NCI-H446 treated with DMSO at 0.1 percent for 48 hours (cell line): ENCODE measurements around the gene NEIL3.
"Not testable (repeated sequence)": the region's sequence is repeated elsewhere in the genome, so short reads cannot be mapped to it uniquely, and the experiment has no call there.

Experiments
- DNase-seq: peaks from one replicate; lab custom pipeline; 2025; lab: John Stamatoyannopoulos, UW

The NEIL3 gene

GRCh38 chr4:177301126-177301639 is 8.5 kb upstream of the NEIL3 start:
- no peak for DNase-seq

- no peak for DNase-seq
Measured at GRCh38 chr4:177302371-177303100, 7.1 kb upstream of the NEIL3 start.

- DNase-seq = no peak
Measured at GRCh38 chr4:177304094-177304493, 5.6 kb upstream of the NEIL3 start.

DNA sequence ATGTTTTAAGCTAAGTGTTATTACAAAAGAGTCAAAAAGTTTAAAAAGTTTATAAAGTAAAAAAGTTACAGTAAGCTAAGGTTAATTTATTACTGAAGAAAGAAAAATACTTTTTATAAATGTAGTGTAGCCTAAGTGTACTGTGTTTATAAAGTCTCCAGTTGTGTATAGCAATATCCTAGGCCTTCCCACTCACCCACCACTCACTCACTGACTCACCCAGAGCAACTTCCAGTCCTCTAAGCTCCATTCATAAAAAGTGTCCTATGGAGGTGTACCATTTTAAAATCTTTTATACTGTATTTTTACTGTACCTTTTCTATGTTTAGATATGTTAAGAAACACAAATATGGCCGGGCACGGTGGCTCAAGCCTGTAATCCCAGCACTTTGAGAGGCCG is 4.8 kb upstream of the NEIL3 start:
- DNase-seq = not testable (repeated sequence)

DNA sequence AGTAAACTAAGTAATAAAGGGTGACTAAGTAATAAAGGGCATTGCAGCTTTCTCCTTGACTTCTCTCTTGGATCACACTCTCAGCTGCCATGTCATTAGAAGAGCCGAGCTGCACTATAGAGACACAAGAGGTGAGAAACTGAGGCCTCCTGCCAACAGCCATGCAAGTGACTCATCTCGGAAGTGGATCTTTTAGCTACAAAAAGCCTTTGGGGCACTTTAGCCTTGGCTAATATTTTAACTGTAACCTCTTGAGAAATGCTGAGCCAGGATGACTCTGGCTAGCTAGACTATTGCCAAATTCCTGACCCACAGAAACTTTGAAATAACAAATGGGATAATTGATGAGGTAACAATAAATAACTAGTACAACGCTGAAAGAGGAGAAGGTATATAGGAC is 1.5 kb upstream of the NEIL3 start:
- DNase-seq = no peak

- no peak for DNase-seq
Measured at GRCh38 chr4:177308847-177309521, 690 bp upstream of the NEIL3 start.

DNA sequence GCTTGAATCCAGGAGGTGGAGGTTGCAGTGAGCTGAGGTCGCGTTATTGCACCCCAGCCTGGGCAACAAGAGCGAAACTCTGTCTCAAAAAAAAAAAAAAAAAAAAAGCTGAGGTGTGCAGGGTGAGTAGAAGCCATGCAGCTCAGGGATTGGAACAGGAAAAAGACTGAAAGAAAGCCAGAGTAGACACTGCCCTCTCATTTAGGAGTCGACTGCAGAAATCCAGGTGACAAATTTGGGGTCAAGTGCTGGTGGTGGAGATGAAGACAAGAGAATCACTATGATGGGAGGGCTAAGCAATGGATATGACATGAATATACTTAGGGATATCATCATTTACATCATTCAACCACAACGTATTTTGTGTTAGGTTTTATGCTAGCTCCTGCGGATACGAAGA is 1.9 kb downstream of the NEIL3 start:
- DNase-seq = no peak

DNA sequence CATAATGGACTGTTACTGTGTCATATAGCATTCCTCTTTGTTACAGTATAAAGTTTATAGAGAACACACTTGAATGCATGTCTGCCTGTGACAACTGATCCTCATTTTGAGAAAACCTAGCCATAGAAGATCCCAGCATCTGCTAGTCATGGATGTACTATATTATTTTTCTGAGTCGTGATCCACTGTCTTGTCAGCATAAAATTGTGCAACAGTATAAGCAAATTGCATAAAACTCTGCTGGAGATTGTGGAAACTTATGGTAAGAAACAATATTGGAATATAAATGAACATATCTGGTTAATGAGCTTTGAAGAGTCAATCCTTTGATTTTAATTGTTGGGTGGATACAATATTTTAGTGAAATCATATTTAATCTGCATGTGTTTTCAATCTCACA is 3.6 kb downstream of the NEIL3 start:
- DNase-seq = no peak

- no peak for DNase-seq
Measured at GRCh38 chr4:177315767-177316464, 6.2 kb downstream of the NEIL3 start.

GRCh38 chr4:177320721-177321120 is 11.0 kb downstream of the NEIL3 start:
- no peak for DNase-seq

GRCh38 chr4:177321647-177322046 is 12.0 kb downstream of the NEIL3 start:
- no peak for DNase-seq

DNA sequence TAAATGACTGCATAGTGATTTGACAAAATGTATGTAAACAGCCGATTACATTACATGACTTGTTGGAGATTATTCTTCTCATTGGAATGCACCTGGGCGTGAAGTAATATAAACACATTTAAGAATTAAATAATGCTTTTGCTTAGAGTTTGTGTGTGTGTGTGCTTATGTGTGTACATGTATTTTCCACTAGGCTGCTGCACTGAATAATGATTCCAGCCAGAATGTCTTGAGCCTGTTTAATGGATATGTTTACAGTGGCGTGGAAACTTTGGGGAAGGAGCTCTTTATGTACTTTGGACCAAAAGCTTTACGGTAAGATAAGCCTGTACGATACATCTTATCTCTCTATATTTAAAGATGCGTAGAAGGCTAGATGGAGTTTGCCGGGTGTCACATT is 12.6 kb downstream of the NEIL3 start:
- DNase-seq = no peak

DNA sequence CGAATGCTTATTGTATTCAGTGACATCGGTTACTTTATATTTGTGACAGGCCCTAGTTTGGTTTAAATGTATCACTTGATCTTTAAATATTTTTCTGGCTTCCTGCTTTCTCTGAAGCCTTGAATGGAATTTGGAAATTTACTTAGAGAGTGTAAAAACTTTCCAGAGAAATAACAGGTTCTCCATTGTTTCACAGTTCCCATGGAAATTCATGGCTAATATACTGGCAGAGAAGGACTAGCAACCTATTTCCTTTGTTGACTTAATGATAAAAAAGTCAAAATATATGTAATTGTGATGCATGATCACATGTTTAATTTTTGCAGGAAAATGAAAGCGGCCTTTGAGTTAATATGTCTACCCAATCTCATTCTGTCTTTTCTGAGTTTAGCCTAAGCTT is 13.2 kb downstream of the NEIL3 start:
- no peak for DNase-seq

- DNase-seq = no peak
Measured at GRCh38 chr4:177323416-177323815, 13.7 kb downstream of the NEIL3 start.

DNA sequence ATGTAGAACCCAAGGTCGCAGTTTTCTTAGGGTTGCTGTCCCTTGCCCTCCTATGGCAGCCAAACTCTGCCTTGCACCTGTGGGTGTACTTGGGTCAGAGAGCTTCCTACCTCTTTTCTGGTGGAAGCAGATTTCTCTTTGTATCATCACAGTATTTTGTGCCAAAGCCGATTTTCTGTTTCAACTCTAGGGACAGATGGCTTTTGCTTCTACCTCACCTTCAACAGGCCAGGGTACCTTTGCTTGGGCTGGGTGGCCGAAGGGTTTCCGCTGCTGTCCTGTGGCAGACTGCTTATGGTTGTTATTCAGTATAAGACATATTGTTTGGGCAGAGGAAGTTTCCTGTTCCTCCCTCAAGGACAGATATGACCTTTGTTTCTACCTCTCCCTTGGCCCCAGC is 22.4 kb downstream of the NEIL3 start:
- no peak for DNase-seq

- DNase-seq = peak; percentile 5
Measured at GRCh38 chr4:177339477-177340374, 30.1 kb downstream of the NEIL3 start.

DNA sequence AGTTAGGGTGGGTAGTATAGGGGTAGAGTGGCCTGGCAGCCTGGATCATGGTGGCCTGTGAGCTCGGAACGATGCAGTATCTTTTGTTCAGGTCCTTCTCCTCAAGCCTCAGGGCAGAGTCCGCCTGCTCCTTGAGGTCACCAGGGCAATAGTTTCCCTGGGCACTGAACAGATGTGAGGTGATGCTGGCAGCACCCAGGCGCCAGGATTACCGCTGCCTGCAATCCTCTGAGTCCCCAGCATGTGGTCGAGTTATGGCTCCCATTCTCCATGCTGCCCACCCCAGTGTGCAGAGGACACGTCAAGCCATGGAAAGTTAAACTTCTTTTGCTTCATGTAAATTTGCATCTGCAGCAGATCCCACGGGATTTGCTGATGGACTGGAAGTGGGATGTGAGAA is 38.7 kb downstream of the NEIL3 start:
- DNase-seq = no peak

- no peak for DNase-seq
Measured at GRCh38 chr4:177349191-177349590, 39.5 kb downstream of the NEIL3 start.

DNA sequence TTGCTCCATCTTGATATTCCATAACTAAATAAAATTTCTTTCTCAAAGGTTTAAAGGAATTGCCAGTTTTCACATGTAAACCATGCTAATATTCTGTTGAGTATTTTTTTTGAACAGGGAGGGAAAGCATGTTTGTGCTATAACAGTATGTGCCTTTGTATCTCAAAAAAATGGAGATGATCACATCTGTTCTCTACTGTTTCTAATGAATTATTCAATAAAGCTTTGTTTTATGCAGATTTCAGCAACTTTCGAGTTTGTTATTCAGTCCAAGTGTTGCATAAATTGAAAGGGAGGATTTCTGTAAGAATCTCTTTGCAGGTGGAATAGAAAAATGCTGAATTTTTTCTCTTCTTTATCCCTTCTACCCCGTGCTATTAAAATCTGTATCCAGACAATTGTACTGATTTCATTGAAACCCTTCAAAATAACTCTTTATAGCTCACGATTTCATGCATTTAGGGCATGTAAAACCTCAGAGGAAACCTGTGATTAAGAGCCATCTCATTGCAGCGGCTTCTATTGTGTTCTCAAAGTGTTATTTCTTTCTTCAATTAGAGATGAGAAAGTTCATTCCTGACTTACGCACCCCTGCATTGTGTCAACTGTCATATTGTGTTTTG is 42.1 kb downstream of the NEIL3 start:
- DNase-seq = no peak

- DNase-seq = no peak
Measured at GRCh38 chr4:177356206-177356605, 46.5 kb downstream of the NEIL3 start.

GRCh38 chr4:177356921-177357320 is 47.2 kb downstream of the NEIL3 start:
- DNase-seq = no peak
